GM23248 (cell line): Measurements from ENCODE around the gene SORD. TPM values are rescaled to one million over a fixed set of nuclear protein-coding genes. Genes with fewer than 3 reads are reported as not detected.

Experiments used
- DNase-seq: peaks from one replicate; pipeline ENCODE4 v3.0.0-alpha.2; 2015
- H2AFZ ChIP-seq: fragments of 200-600 bp; sonication (generic); 2 replicates; pipeline ENCODE4 v1.6.1; 2016; ENCODE audit warnings: antibody characterized with exemption
- H3F3A ChIP-seq: fragments of 200-600 bp; sonication (generic); 2 replicates; pipeline ENCODE4 v1.6.1; 2016; ENCODE audit warnings: mild to moderate bottlenecking, antibody characterized with exemption, mixed run types; ENCODE audit not compliant: insufficient read depth
- H3K27ac ChIP-seq: fragments of 200-600 bp; sonication (generic); 2 replicates; pipeline ENCODE4 v1.5.1; 2016; ENCODE audit warnings: mild to moderate bottlenecking
- H3K27me3 ChIP-seq: fragments of 200-600 bp; sonication (generic); replicated peaks from 2 replicates; pipeline ENCODE4 v1.6.1; 2016; ENCODE audit warnings: mild to moderate bottlenecking; ENCODE audit not compliant: insufficient read depth
- H3K36me3 ChIP-seq: fragments of 200-600 bp; sonication (generic); 2 replicates; pipeline ENCODE4 v1.6.1; 2016; ENCODE audit warnings: low read depth, mild to moderate bottlenecking
- H3K4me1 ChIP-seq: fragments of 200-600 bp; sonication (generic); 2 replicates; pipeline ENCODE4 v1.6.1; 2016; ENCODE audit warnings: mild to moderate bottlenecking; ENCODE audit not compliant: insufficient read depth
- H3K4me2 ChIP-seq: fragments of 200-600 bp; sonication (generic); one replicate; pipeline ENCODE4 v1.6.1; 2016; ENCODE audit warnings: mild to moderate bottlenecking; ENCODE audit not compliant: unreplicated experiment
- H3K4me3 ChIP-seq: fragments of 200-600 bp; sonication (generic); 2 replicates; pipeline ENCODE4 v1.5.1; 2016; ENCODE audit warnings: mild to moderate bottlenecking
- H3K79me2 ChIP-seq: fragments of 200-600 bp; sonication (generic); 2 replicates; pipeline ENCODE4 v1.6.1; 2016; ENCODE audit warnings: mild to moderate bottlenecking; ENCODE audit not compliant: insufficient read depth
- H3K9ac ChIP-seq: fragments of 200-600 bp; sonication (generic); 2 replicates; pipeline ENCODE4 v1.6.1; 2016; ENCODE audit warnings: mild to moderate bottlenecking
- H3K9me2 ChIP-seq: fragments of 200-600 bp; sonication (generic); 2 replicates; pipeline ENCODE4 v1.6.1; 2016; ENCODE audit warnings: mixed run types, mild to moderate bottlenecking, moderate library complexity; ENCODE audit not compliant: insufficient read depth
- H3K9me3 ChIP-seq: fragments of 200-600 bp; sonication (generic); one replicate; pipeline ENCODE4 v1.6.1; 2017; ENCODE audit warnings: low read depth
- H4K20me1 ChIP-seq: fragments of 200-600 bp; sonication (generic); 2 replicates; pipeline ENCODE4 v1.6.0; 2016; ENCODE audit not compliant: insufficient read depth
- EZH2 ChIP-seq: fragments of 200-600 bp; sonication (generic); IDR thresholded peaks from 2 replicates; pipeline ENCODE4 v1.6.1; 2018; ENCODE audit warnings: antibody characterized with exemption, mild to moderate bottlenecking; ENCODE audit not compliant: insufficient read depth, poor library complexity, severe bottlenecking
- EZH2phosphoT487 ChIP-seq: fragments of 200-600 bp; sonication (generic); IDR thresholded peaks from 2 replicates; pipeline ENCODE4 v1.6.1; 2018; ENCODE audit warnings: antibody characterized with exemption, moderate library complexity, mild to moderate bottlenecking, low read depth; ENCODE audit not compliant: insufficient read depth
- WGBS, 2 experiments: methylation state at CpG; one replicate each; pipeline ENCODE4 v1.1.6; 2015 to 2017; ENCODE audit warnings: low lambda C conversion rate in 2 of 2, low coverage in 1 of 2; ENCODE audit errors: missing lambda C conversion rate in 2 of 2; 5-methylcytosine and 5-hydroxymethylcytosine counted together
- in situ Hi-C: fragments of 300-500 bp; cut with MboI; formaldehyde crosslinking; loops from 2 replicates; pipeline ENCODE4 v1.15.0; 2020
- polyA plus RNA-seq: library from polyadenylated mRNA; unstranded; fragments of >200 nt; fragmentation: Nextera tagmentation; extraction: Ambion mirVana; gene quantifications from 2 replicates; pipeline ENCODE4 v1.2.1, GENCODE V29; 2016
- total RNA-seq: library from RNA; depleted of rRNA; stranded (reverse); fragments of >200 nt; shearing (Covaris generic); gene quantifications from 2 replicates; pipeline ENCODE4 v1.2.3, GENCODE V29; 2014

Gene SORD
- total and polyA plus RNA-seq, 2 experiments from 2014 or later: 10.9 to 12.9 TPM

DNA sequence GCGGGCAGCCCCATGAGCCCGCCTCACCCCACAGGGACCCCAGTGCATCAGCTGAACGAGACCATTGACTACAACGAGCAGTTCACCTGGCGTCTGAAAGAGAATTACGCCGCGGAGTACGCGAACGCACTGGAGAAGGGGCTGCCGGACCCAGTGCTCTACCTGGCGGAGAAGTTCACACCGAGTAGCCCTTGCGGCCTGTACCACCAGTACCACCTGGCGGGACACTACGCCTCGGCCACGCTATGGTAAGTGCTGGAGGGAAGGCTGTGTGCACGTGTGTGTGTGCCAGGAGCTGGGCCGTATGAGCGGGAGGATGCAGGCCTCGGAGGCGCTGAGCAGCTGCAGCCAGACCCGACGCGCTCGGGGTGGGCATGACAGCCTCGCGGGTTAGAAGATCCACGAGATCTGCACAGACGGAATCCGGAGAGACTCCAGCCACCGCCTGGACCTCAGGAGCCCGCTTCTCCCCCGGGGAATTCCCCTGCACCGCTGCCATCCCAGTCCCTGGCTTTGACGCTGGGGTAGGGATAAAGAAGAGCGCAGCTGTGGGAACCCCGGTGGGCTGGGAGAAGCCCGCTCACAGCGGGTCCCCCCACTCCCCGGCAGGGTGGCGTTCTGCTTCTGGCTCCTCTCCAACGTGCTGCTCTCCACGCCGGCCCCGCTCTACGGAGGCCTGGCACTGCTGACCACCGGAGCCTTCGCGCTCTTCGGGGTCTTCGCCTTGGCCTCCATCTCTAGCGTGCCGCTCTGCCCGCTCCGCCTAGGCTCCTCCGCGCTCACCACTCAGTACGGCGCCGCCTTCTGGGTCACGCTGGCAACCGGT is 93.7 kb downstream of the SORD start:
- H2AFZ ChIP-seq: no peak overlapping the region
- H3K4me1 ChIP-seq: peaks cover 4% of the 10 kb centered on the region
- in situ Hi-C loops: no loop called here
- H3K27ac ChIP-seq: no peak overlapping the region
- H3K36me3 ChIP-seq: no peaks in the 10 kb centered on the region
- H3K9me2 ChIP-seq: no peaks in the 10 kb centered on the region
- peaks cover 9% of the 10 kb centered on the region for H3F3A ChIP-seq
- no peak overlapping the region for H3K4me3 ChIP-seq
- no peaks in the 10 kb centered on the region for H4K20me1 ChIP-seq
- TF ChIP-seq EZH2: peak; percentile 65
- TF ChIP-seq EZH2phosphoT487: no peak; the same call in 1 of the 2 replicates
- H3K9me3 ChIP-seq: no peaks in the 10 kb centered on the region
- no peak overlapping the region for H3K9ac ChIP-seq
- peak; percentile 17 for DNase-seq
- H3K4me2 ChIP-seq: no peak overlapping the region
- no peaks in the 10 kb centered on the region for H3K79me2 ChIP-seq
- peaks cover 59% of the 10 kb centered on the region for H3K27me3 ChIP-seq
- 6% methylated on average over 55 to 65 of the region's 65 CpGs for WGBS, 2 experiments

DNA sequence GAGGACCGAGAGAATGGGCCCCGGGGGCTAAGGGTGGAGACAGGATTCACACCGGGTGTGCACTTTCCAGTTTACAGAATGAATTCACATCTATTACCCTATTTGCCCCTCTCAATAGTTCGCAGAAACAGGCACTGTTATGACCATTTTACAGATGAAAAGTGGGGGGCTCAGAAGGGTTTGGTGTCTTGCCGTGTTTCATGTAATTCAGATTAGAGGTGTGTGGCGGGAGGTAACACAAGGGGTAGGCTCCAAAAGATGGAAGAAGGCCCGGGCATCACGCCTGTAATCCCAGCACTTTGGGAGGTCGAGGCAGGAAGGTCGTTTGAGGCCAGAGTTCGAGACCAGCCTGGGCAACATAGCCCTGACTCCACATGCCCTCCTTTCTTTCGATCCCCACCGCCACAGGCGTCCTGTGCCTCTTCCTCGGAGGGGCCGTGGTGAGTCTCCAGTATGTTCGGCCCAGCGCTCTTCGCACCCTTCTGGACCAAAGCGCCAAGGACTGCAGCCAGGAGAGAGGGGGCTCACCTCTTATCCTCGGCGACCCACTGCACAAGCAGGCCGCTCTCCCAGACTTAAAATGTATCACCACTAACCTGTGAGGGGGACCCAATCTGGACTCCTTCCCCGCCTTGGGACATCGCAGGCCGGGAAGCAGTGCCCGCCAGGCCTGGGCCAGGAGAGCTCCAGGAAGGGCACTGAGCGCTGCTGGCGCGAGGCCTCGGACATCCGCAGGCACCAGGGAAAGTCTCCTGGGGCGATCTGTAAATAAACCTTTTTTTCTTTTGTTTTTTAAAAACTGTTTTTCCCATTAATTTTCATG is 94.5 kb downstream of the SORD start:
- H2AFZ ChIP-seq: peak overlapping the region; percentile 52; the same call in 1 of the 2 replicates
- H3K9ac ChIP-seq: no peak overlapping the region
- no peaks in the 10 kb centered on the region for H3K79me2 ChIP-seq
- TF ChIP-seq EZH2phosphoT487: no peak
- no peak for TF ChIP-seq EZH2
- peak overlapping the region; percentile 26 for H3K4me2 ChIP-seq
- H3K27ac ChIP-seq: no peak overlapping the region
- in situ Hi-C loops: no loop called here
- H3K4me3 ChIP-seq: peak overlapping the region; percentile 46
- peaks cover 11% of the 10 kb centered on the region for H3K4me1 ChIP-seq
- no peaks in the 10 kb centered on the region for H3K9me2 ChIP-seq
- H4K20me1 ChIP-seq: no peaks in the 10 kb centered on the region
- no peak for DNase-seq
- H3K9me3 ChIP-seq: no peaks in the 10 kb centered on the region
- H3K36me3 ChIP-seq: no peaks in the 10 kb centered on the region
- WGBS, 2 experiments: 41 to 43% methylated on average over 30 to 31 of the region's 33 CpGs
- H3K27me3 ChIP-seq: peaks cover 51% of the 10 kb centered on the region
- H3F3A ChIP-seq: peaks cover 12% of the 10 kb centered on the region

DNA sequence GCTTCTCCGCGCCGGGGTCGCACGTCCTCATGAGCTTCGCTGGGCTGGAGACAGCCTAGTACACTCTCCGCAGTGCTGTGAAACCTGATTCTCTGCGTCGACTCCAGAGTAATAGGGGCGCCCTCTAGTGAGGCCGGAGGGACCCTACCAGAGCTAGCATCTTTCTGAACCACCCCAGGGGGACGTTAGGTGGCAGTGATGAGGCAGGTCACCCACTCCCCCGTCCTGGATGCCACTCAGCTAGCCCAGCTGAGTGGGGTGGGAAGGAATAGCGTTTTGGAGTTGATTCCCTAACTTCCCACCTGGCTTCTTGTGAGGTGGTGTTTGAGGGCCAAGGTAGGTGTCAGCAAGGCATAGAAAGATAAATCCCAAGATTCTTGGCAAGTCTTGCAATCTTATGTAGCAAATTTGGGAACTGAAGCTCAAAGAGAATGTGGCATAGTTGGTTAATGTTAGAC is 95.2 kb downstream of the SORD start:
- peak overlapping the region; percentile 46 for H3K4me3 ChIP-seq
- peak overlapping the region; percentile 52; the same call in 1 of the 2 replicates for H2AFZ ChIP-seq
- H4K20me1 ChIP-seq: no peaks in the 10 kb centered on the region
- H3F3A ChIP-seq: peaks cover 12% of the 10 kb centered on the region
- TF ChIP-seq EZH2 (no peak), EZH2phosphoT487 (no peak)
- H3K27me3 ChIP-seq: peaks cover 44% of the 10 kb centered on the region
- peak; percentile 95 for DNase-seq
- in situ Hi-C loops: no loop called here
- H3K27ac ChIP-seq: no peak overlapping the region
- H3K9me3 ChIP-seq: no peaks in the 10 kb centered on the region
- H3K9me2 ChIP-seq: no peaks in the 10 kb centered on the region
- H3K79me2 ChIP-seq: no peaks in the 10 kb centered on the region
- peak overlapping the region; percentile 26 for H3K4me2 ChIP-seq
- peaks cover 12% of the 10 kb centered on the region for H3K4me1 ChIP-seq
- H3K36me3 ChIP-seq: no peaks in the 10 kb centered on the region
- WGBS, 2 experiments: 1 to 3% methylated on average over 14 of the region's 14 CpGs
- no peak overlapping the region for H3K9ac ChIP-seq

DNA sequence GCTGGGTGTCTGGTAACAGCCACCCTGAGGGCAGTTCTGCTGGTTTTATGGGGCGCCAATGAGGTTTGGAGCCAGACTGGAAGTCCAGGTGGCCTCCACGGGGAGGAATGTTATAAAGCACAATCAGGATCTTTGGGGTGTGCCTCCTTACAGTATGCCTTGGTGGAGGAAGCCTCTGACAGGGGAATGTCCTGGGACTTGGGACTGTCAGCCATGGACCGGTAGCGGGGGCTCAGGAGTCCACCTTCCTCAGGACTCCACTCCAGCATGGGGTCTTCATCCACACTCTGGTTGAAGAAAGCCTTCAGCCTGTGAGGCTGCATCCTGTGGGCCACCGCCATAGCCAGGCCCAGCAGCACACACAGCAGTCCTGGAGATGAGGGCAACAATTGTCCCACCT is 96.0 kb downstream of the SORD start:
- in situ Hi-C loops: no loop called here
- Histone ChIP-seq H2AFZ (no peak overlapping the region), H3K36me3 (no peaks in the 10 kb centered on the region), H3F3A (peaks cover 12% of the 10 kb centered on the region), H3K9me3 (no peaks in the 10 kb centered on the region), H3K4me2 (no peak overlapping the region), H3K27ac (no peak overlapping the region), H3K4me3 (no peak overlapping the region), H4K20me1 (no peaks in the 10 kb centered on the region), H3K9me2 (no peaks in the 10 kb centered on the region), H3K4me1 (peaks cover 12% of the 10 kb centered on the region), H3K79me2 (no peaks in the 10 kb centered on the region), H3K27me3 (peaks cover 36% of the 10 kb centered on the region), H3K9ac (no peak overlapping the region)
- WGBS, 2 experiments: 83 to 93% methylated on average over 5 of the region's 5 CpGs
- no peak for DNase-seq
- TF ChIP-seq EZH2: no peak
- no peak for TF ChIP-seq EZH2phosphoT487
